ENCODE results near the gene SMPD4.
"Not testable (repeated sequence)": the region's sequence is repeated elsewhere in the genome, so short reads cannot be mapped to it uniquely, and the experiment has no call there.

- not testable (repeated sequence) for TF ChIP-seq TAF1 (IDR thresholded peaks at IDR 0.05; ENCODE audit: borderline replicate concordance, low read depth, low read length); POLR2A (IDR thresholded peaks at IDR 0.05; ENCODE audit: low read depth, low read length); POLR2AphosphoS5 (IDR thresholded peaks at IDR 0.05; ENCODE audit: low read depth, low read length)
Observed at GRCh38 chr2:130228467-130229160, 47.2 kb upstream of the SMPD4 start.
